Esophagus mucosa (tissue), 1 donor: ENCODE measurements around the gene PKD1L1. TPM values are rescaled to one million over a fixed set of nuclear protein-coding genes. Genes with fewer than 3 reads are reported as not detected.
"Not testable (repeated sequence)": the region's sequence is repeated elsewhere in the genome, so short reads cannot be mapped to it uniquely, and the experiment has no call there.

Experiments used
- ATAC-seq: fragments of 200-7000 bp; cut with Tn5 transposase; one replicate; pipeline ENCODE4 v1.9.1; 2020
- total RNA-seq: library from RNA; stranded (reverse); gene quantifications from one replicate; pipeline ENCODE4 v1.2.4, GENCODE V29; 2023
- donor health status: DM: yes; HTN: yes; CAD: no.

PKD1L1 gene
- total RNA-seq, 1 donor from 2014 or later, result 0.36 TPM

GRCh38 chr7:47794016-47794415 lies 154.2 kb downstream of the PKD1L1 start:
- ATAC-seq, result no peak

GRCh38 chr7:47793186-47793585 lies 155.1 kb downstream of the PKD1L1 start:
- not testable (repeated sequence) for ATAC-seq

- no peak for ATAC-seq
These were observed 155.6 kb downstream of the PKD1L1 start for GRCh38 chr7:47792521-47793121.

- no peak for ATAC-seq
These were observed 156.6 kb downstream of the PKD1L1 start for GRCh38 chr7:47791682-47792081.

- no peak for ATAC-seq
These were observed 160.2 kb downstream of the PKD1L1 start for GRCh38 chr7:47788083-47788482.

GRCh38 chr7:47787249-47788069 lies 160.8 kb downstream of the PKD1L1 start:
- ATAC-seq, result no peak

- ATAC-seq, result peak; percentile 90
These were observed 161.6 kb downstream of the PKD1L1 start for GRCh38 chr7:47786557-47787248.

GRCh38 chr7:47785923-47786556 lies 162.2 kb downstream of the PKD1L1 start:
- ATAC-seq, result no peak

- peak; percentile 81 for ATAC-seq
These were observed 164.6 kb downstream of the PKD1L1 start for GRCh38 chr7:47783456-47784223.

- ATAC-seq, result no peak
These were observed 165.5 kb downstream of the PKD1L1 start for GRCh38 chr7:47782792-47783191.

GRCh38 chr7:47782022-47782421 lies 166.2 kb downstream of the PKD1L1 start:
- ATAC-seq, result no peak

- ATAC-seq, result no peak
These were observed 167.7 kb downstream of the PKD1L1 start for GRCh38 chr7:47780555-47780954.

GRCh38 chr7:47779341-47779771 lies 168.9 kb downstream of the PKD1L1 start:
- ATAC-seq, result no peak

- peak; percentile 74 for ATAC-seq
These were observed 170.1 kb downstream of the PKD1L1 start for GRCh38 chr7:47778153-47778661.

GRCh38 chr7:47777531-47778152 lies 170.6 kb downstream of the PKD1L1 start:
- ATAC-seq, result peak; percentile 10

GRCh38 chr7:47776335-47776734 lies 171.9 kb downstream of the PKD1L1 start:
- no peak for ATAC-seq

- no peak for ATAC-seq
These were observed 173.0 kb downstream of the PKD1L1 start for GRCh38 chr7:47775238-47775637.

GRCh38 chr7:47772492-47772891 lies 175.8 kb downstream of the PKD1L1 start:
- ATAC-seq, result no peak

GRCh38 chr7:47771990-47772360 lies 176.3 kb downstream of the PKD1L1 start:
- ATAC-seq, result no peak

- no peak for ATAC-seq
These were observed 176.8 kb downstream of the PKD1L1 start for GRCh38 chr7:47771336-47771989.

GRCh38 chr7:47766126-47766525 lies 182.1 kb downstream of the PKD1L1 start:
- no peak for ATAC-seq
